Measurements from ENCODE around the gene ASAP2.

The ASAP2 gene

GRCh38 chr2:9331704-9332103 is 125.1 kb downstream of the ASAP2 start:
- no peak for TF ChIP-seq CTCF (IDR thresholded peaks at IDR 0.05; ENCODE audit: low read depth, low read length)
- no peak overlapping the region for H3K4me3 ChIP-seq (ENCODE audit: low read depth, low read length)

- TF ChIP-seq CTCF (IDR thresholded peaks at IDR 0.05; ENCODE audit: low read depth, low read length), result no peak
- no peak overlapping the region for H3K4me3 ChIP-seq (ENCODE audit: low read depth, low read length)
Measured at GRCh38 chr2:9332136-9332852, 125.7 kb downstream of the ASAP2 start.

GRCh38 chr2:9332853-9333245 is 126.2 kb downstream of the ASAP2 start:
- H3K4me3 ChIP-seq (ENCODE audit: low read depth, low read length), result no peak overlapping the region
- no peak for TF ChIP-seq CTCF (IDR thresholded peaks at IDR 0.05; ENCODE audit: low read depth, low read length)

GRCh38 chr2:9333591-9334171 is 127.1 kb downstream of the ASAP2 start:
- H3K4me3 ChIP-seq (ENCODE audit: low read depth, low read length), result no peak overlapping the region
- peak; percentile 85 for TF ChIP-seq CTCF (IDR thresholded peaks at IDR 0.05; ENCODE audit: low read depth, low read length)

GRCh38 chr2:9334761-9335160 is 128.1 kb downstream of the ASAP2 start:
- H3K4me3 ChIP-seq (ENCODE audit: low read depth, low read length), result no peak overlapping the region
- TF ChIP-seq CTCF (IDR thresholded peaks at IDR 0.05; ENCODE audit: low read depth, low read length), result no peak

- H3K4me3 ChIP-seq (ENCODE audit: low read depth, low read length), result no peak overlapping the region
- no peak for TF ChIP-seq CTCF (IDR thresholded peaks at IDR 0.05; ENCODE audit: low read depth, low read length)
Measured at GRCh38 chr2:9335322-9335832, 128.8 kb downstream of the ASAP2 start.

- TF ChIP-seq CTCF (IDR thresholded peaks at IDR 0.05; ENCODE audit: low read depth, low read length), result no peak
- no peak overlapping the region for H3K4me3 ChIP-seq (ENCODE audit: low read depth, low read length)
Measured at GRCh38 chr2:9336241-9336575, 129.6 kb downstream of the ASAP2 start.

Measured in WI38 (cell line).